NOMO-1 treated with DMSO at 0.1 percent for 48 hours (cell line): Measurements from ENCODE around the gene ICAM2.
A peak's percentile ranks its signal among the peaks of the same experiment; 100 is the strongest.
"Not testable (repeated sequence)": the region's sequence is repeated elsewhere in the genome, so short reads cannot be mapped to it uniquely, and the experiment has no call there.

Experiments used
- DNase-seq: peaks from one replicate; lab custom pipeline; 2025; ENCODE audit not compliant: unreplicated experiment; lab: John Stamatoyannopoulos, UW

Gene ICAM2

DNA sequence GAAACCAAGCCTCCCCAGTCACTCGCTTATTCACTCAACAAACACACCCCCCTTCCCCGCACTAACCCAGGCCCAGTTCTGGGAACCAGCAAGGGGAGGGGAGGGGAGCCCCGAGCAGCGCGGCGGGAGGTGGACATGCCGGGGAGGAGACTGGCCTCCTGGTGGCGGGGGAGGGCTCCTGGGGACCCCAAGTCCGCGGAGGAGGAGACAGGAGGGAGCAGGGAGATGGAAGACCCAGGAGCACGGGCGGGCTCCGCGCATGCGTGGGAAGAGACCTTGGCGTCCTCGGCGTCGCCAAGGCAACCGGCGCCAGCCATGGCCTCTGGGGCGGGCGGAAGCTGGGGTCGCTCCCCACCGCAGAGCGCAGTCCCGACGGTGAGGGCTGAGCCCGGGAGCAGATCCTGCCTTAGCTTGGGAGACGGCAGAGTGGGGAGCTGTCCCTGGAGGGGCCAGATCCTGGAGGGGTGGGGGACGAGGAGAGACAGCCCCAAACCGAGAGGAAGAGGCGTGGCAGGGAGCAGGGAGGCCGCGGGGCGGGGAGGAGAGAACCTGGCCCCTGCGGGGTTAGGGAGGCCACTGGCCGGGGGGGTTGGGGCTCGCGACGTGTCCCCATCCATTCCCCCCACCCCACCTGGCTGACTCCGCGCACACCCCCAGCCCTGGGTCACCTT is 22.2 kb downstream of the ICAM2 start, which contains the start of gene PRR29:
PRR29 (plus strand) TSS at position 302 of the 671 bp plus-strand sequence; CDS start at position 316, 14 bp downstream.
- peak; percentile 25 for DNase-seq

DNA sequence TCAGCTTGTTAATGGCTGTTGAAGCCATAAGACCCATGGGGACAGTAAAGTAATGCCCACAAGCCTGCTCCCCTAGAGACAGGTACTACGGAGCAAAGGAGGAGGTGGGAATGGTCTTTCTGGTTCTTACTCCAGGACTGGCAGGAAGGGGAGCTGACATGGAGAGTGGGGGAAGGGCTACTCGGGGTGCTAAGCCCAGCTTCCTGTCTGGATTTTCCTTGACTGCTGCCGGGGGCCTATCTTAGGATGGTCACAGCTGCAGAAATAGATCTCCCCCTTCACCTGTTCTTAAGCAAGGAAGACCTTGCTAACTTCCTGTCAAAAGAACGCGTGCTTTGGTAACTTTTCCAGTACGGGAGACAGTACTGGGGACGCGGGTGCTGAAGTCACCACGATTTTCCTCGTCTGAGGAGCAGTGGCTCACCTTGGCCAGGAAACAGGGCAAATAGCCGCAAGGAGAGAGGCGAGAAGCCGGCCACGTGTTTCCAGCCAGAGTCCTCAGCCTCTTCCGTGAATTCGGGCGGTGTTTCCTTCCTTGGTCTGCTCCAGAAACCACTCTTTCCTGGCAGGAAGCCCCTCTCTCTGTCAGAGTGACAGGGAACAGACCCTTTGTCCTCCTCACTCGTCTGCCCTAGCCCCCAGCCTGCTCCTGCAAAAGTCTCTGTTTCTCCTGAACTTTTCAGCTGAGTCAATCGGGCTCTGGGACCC is 22.9 kb downstream of the ICAM2 start:
- no peak for DNase-seq

DNA sequence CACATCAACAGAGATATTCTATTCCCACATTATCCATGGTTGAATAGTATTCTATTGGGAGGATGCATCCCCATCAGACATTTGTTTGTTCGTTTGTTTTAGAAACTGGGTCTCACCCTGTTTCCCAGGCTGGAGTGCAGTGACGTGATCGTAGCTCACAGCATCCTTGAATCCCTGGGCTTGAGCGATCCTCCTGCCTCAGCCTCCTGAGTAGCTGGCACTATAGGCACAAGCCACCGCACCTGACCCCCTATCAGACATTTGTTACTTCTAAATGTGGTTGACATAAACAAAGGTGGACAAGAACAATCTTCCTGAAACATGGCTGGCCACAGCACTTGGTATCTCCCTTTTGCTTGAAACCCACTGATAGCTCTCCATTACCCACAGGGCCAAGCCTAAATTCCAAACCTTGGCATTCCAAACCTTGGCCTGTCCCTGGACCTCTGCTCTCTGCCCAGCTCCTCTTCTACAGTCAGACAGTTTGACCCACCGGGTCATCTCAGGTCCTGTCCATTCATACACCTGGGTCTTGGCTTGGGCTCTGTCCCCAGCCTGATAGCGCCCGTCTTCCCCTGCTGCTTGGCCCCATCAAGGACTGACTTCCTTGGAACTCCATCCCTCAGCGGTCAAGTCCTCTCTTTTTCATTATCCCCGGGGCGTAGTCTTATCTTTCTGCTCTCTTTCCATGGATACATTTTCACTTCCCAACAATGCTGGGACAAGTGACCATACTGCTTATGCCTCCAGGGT is 23.8 kb downstream of the ICAM2 start:
- DNase-seq = no peak

DNA sequence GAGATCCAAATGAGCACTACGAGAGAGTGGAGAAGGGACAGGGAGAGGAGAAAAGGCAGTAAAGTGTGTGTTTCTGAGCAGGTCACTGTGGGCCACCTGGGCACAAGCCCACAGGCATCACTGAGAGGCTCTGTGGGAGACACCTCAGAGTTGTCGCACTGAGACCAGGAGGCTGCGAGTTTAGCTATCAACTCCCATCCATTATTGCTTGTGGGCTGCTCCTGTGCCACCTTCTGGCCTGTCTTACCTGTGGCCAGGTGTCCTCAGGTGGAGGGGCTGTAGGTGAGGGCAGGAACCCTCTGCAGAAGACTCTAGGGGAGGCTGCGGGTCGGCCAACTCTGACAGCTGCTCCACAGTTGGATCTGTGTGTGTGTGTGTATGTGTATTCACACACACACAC is 24.8 kb downstream of the ICAM2 start:
- DNase-seq = no peak

DNA sequence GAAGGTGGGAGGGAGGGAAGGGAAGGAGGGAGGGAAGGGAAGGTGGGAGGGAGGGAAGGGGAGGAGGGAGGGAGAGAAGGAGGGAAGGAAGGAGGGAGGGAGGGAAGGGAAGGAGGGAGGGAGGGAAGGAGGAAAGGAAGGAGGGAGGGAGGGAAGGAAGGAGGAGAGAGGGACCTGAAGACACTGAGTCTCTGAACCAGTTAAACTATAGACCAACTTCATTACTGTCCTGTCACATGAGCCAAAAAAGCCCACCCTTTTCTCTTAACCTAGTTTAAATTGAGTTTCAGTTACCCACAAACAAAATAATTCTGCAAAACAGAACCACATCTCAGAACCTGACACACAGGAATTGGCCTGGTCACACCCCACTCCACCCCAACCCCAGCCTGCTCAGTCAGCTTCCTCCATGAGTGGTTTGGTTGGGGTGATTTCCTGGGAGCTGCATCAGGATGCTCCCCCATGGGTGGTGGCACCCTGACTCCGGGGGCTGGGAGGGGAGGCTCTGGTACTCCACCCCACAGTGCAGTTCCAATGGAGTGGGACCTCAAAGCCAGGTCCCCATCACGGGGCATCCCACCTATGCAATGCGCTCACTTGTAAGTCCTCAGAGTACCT is 27.0 kb downstream of the ICAM2 start:
- DNase-seq = no peak

DNA sequence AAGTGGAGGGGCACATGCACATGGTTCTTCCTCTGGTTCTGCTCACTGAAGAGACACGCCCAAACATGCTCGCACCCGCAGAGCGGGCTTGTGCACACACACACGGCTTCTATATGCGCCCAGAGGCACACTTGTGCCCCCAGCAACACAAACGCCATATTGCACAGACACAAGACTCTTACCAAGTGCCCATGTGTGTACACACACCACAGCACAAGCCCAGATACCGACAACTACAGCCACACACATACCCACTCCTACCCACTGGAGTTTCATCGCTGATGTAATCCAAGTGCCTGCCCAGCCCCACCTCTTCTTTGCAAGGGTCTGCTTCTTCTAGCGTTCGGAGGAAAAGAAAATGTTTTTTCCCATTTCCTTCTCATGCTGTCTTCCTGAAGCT is 28.8 kb downstream of the ICAM2 start:
- no peak for DNase-seq

DNA sequence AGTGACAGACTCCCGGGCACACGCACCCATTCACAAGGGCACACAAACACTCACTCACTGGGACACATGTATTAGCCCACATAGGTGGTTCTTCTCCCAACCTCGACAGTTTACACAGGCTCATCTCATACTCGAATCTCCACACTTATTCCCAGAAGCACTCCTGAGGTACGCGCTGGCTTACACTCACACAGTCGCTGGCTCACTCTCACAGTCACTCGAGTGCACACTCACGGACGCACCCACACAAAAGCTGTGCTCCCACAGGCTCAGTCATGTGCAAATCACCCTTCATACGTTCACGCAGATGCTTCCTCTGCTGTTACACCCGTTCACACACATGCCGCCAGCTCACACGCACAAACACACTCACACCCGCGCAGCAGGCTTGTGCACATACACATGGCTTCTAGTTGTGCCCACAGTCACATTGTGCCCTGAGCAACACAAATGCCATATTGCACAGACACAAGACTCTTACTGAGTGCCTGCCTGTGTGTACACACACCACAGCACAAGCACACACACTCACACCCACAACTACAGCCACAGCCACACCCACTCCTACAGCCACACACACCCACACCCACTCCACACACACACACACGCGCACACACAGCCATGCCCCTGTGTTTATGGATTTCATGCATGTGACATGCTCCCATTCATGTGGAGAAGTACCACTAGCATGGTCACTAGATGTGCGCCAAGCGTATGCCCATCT is 30.6 kb downstream of the ICAM2 start:
- no peak for DNase-seq

DNA sequence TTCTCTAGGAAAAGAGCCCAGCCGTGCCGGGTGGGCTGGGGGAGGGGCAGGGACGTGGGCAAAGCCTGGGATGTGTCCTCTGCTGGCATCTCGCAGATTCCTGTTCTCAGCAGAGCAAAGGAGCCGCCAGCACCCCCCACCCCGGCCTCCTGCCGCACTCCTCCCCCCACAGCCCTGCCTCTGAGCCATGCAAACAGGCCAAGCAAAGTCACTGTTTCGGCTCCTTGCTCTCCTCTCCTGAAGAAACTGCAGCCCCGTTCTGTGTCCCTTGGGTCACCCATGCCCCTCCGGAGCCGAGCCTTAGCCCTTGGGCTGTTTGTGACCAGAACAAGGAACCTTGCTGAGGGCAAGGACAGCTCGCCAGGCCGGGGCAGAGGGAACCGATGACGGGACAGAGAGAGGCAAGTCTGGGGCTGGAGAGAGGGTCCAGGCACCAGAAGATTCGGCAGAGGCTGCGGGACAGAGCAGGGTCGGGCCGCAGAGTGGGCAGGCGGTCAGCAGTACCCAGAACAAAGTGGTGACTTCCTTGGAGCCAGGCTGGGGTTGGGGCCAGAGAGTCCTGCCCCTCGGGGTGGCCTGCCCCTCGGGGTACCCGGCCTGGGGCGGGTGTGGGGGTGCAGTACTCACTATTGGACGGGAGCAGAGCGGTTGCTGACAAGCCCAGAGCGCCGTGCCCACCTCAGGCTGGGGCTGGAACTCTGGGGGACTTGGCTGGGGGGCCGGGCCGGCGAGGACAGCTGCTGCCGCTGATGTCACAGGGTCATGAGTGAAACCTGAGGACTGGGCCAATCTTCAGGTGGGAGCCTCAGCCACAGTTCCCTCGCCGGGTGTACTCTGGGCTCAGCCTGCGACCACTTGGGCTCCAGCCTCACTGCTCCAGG is 31.5 kb downstream of the ICAM2 start:
- no peak for DNase-seq

DNA sequence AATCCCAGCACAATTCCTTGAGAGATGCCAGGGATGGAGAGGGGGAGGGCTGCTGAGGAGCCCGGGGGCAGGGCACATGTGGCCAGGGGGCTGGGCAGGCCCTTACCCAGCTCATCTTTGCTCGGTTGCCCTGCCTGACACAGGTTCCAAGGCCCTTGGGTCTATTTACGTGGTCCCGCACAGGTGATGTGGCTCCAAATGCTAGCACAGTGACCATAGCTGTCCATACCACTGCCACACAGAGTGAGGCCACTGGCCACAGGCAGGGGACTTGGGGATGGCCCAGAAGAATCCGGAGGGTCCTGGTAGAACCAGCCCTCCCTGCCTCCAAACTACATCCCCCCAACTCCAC is 32.3 kb downstream of the ICAM2 start:
- no peak for DNase-seq

DNA sequence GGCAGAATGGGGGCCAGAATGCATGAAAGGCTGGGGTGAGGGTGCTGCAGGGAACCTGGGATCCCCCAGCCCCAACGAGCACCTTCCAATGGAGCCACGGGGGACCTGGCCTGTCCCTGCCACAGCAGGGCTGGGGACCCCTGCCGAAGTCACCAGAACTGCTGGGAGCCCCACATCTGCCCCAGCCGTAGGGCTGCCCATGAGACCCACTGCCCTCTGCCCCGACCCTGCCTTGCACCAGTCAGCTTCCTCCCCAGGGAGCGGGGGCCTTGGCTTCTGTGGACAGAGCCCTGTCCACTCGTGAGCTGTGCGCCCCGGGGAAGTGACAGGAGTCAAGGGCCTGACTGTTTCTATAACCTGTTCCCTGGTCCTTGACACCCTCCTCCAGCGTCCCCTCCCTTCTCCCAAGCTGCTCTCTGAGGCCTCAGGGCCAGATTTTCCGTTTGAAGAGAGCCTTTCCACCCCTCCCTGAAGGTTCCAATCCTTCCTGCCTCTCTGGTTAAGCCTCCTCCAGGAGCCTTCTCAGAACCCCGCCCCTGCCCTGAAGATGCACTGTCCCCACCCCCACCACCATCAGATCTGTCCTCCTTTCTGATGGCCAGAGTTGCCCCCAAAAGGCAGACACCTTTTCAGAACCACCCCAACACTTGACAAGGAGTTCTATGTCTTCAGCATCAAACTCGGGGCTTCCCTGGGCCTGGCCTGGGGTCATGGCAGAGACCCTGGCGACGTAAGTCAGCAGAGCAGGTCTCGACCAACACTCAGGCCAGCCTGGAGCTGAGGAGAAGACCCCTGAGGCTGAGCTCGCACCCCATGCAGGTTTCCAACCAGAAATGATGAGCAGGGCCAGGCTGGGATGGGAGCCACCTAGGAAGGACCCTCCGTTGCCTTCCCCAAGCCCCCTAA is 33.0 kb downstream of the ICAM2 start:
- DNase-seq = no peak

DNA sequence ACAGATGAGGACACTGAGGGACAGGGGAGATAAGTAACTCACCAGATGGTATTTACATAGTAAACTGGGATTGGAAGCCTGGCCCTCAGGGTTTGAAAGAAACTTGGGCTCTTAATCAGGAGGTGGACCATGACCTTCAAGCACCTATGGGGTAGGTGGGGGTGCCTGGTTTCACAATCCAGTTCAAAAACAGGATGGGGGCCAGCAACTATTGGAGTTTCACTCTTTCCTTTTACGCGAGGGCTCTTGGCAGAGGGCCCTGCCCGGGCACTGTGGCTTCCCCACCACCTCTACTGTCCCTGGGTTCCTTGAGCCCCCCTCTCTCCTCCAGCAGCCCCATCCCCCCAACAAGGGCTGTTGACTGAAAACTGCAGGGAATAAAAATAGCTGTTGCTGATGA is 33.6 kb downstream of the ICAM2 start:
- DNase-seq = no peak

DNA sequence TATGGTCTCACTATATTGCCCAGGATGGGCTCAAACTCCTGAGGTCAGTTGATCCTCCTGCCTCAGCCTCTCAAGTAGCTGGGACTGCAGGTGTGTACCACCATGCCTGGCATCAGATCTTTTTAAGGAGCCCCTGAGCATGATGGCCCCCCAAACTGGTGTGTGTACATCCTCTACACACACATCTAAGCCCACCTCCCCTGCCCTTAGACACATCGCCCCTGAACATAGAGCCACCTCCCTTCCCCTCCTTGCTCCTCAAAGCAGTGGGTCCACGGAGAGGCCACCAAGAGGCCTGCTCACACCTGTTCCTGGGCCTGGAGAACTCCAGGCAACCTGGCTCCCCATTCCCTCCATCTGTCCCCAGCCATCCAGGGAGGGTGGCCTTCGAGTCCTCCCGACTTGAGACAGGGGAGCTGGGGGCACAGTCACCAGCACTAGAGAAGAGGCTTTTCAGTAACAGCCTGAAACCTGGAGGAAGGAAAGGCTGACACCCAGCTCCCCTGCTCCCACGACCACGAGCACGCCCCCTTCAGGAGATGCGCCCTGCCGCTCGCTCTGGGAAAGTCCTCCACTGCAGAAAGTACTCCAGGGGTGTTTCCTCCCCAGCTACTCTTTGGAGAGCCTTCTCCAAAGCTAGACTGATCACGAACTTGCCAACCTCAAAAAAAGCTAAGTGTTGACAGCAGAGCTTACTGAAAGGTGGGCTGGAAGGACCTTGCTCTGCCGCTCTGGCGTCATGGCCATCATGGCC is 34.9 kb downstream of the ICAM2 start:
- no peak for DNase-seq

DNA sequence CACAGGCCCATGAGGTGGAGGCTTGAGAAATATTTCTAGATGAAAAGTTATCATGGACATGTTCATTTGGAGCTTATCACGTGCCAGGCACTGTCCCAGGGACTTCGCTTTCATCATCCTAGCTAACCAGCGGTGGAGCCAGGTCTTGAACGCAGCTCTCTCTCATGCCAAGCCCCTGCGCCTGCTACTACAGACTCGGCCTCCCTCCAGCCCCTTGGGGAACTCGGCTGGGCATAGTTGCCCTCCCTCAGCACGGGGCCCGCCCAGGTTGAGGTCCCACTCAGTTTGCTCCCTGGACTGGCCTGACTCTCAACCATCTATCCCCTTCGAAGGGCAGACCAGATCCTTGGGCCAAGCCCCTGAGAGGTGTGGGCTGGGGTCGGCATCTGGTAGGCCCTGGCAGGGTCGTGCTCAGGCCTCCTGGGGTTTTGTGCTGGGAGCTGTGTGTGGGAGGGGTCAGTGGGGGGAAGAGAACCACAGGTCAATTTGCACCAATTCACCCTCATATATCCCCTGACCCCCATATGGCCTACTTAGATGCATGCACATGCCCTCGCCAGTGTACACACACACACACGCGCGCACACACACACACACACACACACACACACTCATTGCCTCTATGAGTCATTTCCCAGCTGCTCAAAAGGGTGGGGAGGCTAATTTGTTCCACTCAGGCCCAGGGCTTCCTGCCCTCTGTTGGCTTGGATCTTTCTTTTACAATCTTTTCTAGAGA is 35.6 kb downstream of the ICAM2 start:
- DNase-seq = peak; percentile 64

DNA sequence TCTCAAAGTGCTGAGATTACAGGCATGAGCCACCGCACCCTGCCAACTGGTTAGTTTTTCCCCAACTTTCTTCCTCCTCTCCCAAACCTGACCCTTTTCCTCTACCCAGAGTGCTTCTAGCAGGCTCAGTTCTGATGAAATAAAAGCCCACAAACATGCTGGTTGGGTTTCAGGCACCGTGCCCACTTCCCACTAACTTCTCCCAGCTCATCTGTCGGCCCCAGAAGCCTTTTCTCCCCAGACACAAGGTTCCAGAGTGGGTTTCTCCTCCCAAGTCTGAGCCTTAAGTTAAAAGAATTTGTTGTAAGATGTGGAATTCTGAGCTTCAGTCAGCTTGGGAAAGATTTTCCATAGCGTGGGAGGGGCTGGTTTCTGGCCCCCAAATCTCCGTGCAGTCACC is 36.2 kb downstream of the ICAM2 start:
- no peak for DNase-seq

DNA sequence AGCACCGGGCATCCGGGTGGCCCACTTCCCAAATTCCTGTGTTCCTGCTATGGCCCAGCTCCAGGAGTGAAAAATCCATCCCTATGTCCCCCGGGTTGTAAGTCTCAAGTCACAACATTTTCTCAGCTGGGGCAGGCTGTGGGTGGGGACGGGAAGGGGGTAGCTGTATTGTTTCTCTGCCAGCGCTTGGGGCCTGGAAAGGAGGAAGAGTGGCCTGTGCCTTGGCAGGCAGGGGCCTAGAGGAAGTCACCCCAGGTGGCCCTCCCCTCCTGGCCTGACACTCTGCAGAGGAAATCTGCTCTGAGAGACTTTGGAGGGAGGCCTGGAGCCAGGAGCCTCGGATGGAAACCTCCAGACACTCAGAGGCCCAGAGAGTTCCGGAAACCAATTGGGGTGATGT is 37.1 kb downstream of the ICAM2 start:
- no peak for DNase-seq

DNA sequence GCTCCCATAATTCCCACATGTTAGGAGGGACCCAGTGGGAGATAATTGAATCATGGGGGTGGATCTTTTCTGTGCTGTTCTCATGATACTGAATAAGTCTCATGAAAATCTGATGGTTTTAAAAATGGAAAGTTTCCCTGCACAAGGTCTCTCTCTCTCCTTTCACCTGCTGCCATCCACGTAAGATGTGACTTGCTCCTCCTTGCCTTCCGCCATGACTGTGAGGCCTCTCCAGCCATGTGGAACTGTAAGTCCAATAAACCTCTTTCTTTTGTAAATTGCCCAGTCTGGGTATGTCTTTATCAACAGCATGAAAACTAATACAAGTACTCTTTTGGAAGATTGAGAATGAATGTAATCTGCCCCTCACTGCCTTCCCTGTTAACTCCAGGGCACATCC is 37.8 kb downstream of the ICAM2 start:
- not testable (repeated sequence) for DNase-seq
